ENCODE results near the gene ANO4.
"Not testable (repeated sequence)": the region's sequence is repeated elsewhere in the genome, so short reads cannot be mapped to it uniquely, and the experiment has no call there.

Gene ANO4

DNA sequence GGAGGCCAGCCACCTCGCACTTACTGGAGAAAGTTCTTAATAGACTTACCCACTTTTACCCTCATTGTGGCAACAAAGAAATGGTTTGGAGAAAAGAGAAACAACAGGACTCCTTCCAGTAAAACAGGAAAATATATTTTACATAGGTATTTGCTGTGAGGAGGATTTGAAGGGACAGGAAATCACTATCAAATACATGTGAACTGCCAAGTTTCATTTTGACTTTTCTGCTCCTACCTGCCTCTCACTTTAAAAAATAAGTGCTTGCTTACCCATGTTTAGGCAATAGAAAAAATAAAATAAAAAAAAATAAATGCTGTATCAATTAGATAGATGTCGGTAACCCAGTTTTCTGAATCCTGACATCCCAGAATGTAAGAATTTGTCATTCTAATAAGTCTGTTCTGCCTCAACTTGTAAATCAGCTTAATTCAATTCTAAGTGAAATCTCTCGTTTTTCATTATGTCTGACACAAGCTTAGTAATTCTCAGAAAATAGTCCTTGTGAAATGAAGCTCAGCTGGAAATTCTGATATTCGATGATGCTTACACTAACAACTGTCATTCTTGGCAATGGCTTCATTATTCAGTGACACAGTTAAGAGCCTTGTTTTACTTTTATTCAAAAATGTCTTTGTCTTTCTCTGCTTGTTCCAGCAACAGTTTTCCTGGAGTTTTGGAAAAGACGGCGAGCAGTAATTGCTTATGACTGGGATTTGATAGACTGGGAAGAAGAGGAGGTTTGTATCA lies 284.1 kb downstream of the ANO4 start:
- H3K4me1 ChIP-seq (ENCODE audit: control insufficient read depth, insufficient read depth, low read length) = peaks cover 2% of the 10 kb centered on the region
- no peak overlapping the region for H3K4me3 ChIP-seq (ENCODE audit: low read length in 2 of 2)
- H3K27ac ChIP-seq (ENCODE audit: low read length) = no peak overlapping the region
- no peaks in the 10 kb centered on the region for H3K9me3 ChIP-seq (ENCODE audit: control insufficient read depth in 2 of 2, low read length in 2 of 2)
- no peaks in the 10 kb centered on the region for H3K27me3 ChIP-seq (ENCODE audit: control insufficient read depth in 1 of 2, insufficient read depth in 2 of 2, low read length in 2 of 2)
- H3K9ac ChIP-seq (ENCODE audit: low read length in 2 of 2) = no peak overlapping the region
- no peaks in the 10 kb centered on the region for H3K36me3 ChIP-seq (ENCODE audit: control insufficient read depth in 2 of 2, insufficient read depth in 2 of 2, low read length in 2 of 2)

DNA sequence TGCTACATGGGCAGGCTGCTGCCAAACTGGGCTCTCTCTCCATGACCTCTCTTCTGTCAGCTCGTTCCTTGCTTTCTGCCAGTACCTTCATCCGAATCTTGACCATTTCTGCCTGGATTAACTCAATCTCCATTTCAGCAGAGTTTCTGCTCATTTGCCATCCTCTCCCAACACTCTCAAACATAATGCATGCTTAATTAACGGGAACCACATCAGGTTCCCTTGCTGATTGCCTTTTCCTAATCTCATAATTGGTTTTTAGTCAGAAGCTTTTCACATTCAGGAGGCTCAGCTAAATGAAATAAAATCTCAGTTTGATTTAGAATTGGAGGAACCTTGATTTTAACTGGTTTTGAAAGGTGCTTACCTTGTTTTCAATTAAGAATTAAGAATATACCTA lies 288.1 kb downstream of the ANO4 start:
- no peaks in the 10 kb centered on the region for H3K27me3 ChIP-seq (ENCODE audit: control insufficient read depth in 1 of 2, insufficient read depth in 2 of 2, low read length in 2 of 2)
- no peak overlapping the region for H3K27ac ChIP-seq (ENCODE audit: low read length)
- H3K4me1 ChIP-seq (ENCODE audit: control insufficient read depth, insufficient read depth, low read length) = no peaks in the 10 kb centered on the region

DNA sequence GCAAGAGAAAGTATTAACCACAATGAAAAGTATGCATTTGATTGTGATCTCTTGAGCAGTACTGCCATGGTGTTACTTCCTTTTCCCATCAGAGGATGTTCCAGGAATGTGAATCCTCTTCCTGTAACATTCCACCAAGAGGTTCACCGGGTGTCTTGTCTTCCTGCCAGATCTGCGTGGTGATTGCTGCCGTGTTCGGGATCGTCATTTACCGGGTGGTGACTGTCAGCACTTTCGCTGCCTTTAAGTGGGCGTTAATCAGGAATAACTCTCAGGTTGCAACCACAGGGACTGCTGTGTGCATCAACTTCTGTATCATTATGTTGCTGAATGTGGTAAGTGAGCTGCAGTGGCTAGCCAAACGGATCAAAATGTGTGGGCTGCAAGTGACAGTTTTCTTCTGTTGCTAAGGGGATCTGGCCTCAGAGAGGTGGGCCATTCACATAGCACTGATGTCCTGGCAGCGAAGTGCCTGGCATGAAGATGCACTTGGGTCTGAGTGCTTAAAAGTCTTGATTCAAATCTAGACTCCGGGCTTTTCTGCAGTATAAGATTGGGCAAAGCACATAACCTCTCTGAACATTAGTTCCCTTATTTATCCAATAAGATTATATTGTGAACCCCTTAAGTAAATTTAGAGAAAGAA lies 292.0 kb downstream of the ANO4 start:
- H3K27ac ChIP-seq (ENCODE audit: low read length) = no peak overlapping the region
- no peaks in the 10 kb centered on the region for H3K36me3 ChIP-seq (ENCODE audit: control insufficient read depth in 2 of 2, insufficient read depth in 2 of 2, low read length in 2 of 2)
- H3K9me3 ChIP-seq (ENCODE audit: control insufficient read depth in 2 of 2, low read length in 2 of 2) = peaks cover 0 to 3% of the 10 kb centered on the region in 2 donors
- no peak overlapping the region for H3K4me3 ChIP-seq (ENCODE audit: low read length in 2 of 2)
- no peaks in the 10 kb centered on the region for H3K27me3 ChIP-seq (ENCODE audit: control insufficient read depth in 1 of 2, insufficient read depth in 2 of 2, low read length in 2 of 2)
- no peak overlapping the region for H3K9ac ChIP-seq (ENCODE audit: low read length in 2 of 2)
- no peaks in the 10 kb centered on the region for H3K4me1 ChIP-seq (ENCODE audit: control insufficient read depth, insufficient read depth, low read length)

More for the DNA sequence above, 288.1 kb downstream of the ANO4 start:
- Histone ChIP-seq H3K9me3 (ENCODE audit: control insufficient read depth in 2 of 2, low read length in 2 of 2) (peaks cover 0 to 3% of the 10 kb centered on the region in 2 donors), H3K9ac (ENCODE audit: low read length in 2 of 2) (no peak overlapping the region), H3K4me3 (ENCODE audit: low read length in 2 of 2) (no peak overlapping the region), H3K36me3 (ENCODE audit: control insufficient read depth in 2 of 2, insufficient read depth in 2 of 2, low read length in 2 of 2) (no peaks in the 10 kb centered on the region)

DNA sequence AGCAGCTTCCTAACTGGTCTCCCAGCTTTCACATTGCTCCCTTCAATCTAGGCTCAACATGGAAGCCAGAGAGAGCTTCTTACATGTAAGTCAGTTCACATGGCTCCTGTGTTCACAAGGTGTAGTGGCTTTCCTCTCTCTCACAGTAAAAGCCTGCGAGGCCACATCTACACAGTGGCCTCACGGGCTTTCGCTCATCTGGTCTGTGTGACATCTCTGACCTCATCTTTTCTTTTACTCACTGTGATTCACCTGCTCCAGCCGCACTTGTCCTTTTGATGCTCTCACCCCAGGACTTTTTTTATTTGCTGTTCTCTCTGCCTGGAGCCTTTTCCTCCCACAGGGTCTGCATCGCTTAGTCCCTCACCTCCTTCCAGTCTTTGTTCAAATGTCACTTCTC lies 293.3 kb downstream of the ANO4 start:
- Histone ChIP-seq H3K9ac (ENCODE audit: low read length in 2 of 2) (no peak overlapping the region), H3K4me3 (ENCODE audit: low read length in 2 of 2) (no peak overlapping the region), H3K4me1 (ENCODE audit: control insufficient read depth, insufficient read depth, low read length) (no peaks in the 10 kb centered on the region), H3K27me3 (ENCODE audit: control insufficient read depth in 1 of 2, insufficient read depth in 2 of 2, low read length in 2 of 2) (no peaks in the 10 kb centered on the region), H3K36me3 (ENCODE audit: control insufficient read depth in 2 of 2, insufficient read depth in 2 of 2, low read length in 2 of 2) (no peaks in the 10 kb centered on the region), H3K9me3 (ENCODE audit: control insufficient read depth in 2 of 2, low read length in 2 of 2) (peaks cover 0 to 3% of the 10 kb centered on the region in 2 donors), H3K27ac (ENCODE audit: low read length) (no peak overlapping the region)

DNA sequence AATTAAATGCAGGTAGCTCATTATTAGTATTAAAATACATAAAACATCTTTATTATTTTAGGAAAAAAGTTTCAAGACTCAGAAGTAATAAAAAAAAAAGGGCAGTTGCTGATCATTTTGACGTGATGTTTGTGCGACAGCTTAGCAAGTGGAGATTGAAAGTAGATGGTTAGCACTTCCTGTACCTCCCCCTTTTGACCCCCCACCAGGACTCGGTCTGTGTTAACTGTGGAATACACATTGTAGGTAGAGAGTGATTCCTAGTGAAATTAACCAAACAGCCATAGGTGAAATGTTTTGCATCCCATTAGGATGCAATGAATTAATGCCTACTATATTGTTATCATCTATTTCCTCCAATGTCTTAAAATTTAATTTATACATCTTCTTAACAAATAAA lies 294.7 kb downstream of the ANO4 start:
- Histone ChIP-seq H3K27me3 (ENCODE audit: control insufficient read depth in 1 of 2, insufficient read depth in 2 of 2, low read length in 2 of 2) (no peaks in the 10 kb centered on the region), H3K36me3 (ENCODE audit: control insufficient read depth in 2 of 2, insufficient read depth in 2 of 2, low read length in 2 of 2) (no peaks in the 10 kb centered on the region), H3K9me3 (ENCODE audit: control insufficient read depth in 2 of 2, low read length in 2 of 2) (peaks cover 0 to 3% of the 10 kb centered on the region in 2 donors), H3K9ac (ENCODE audit: low read length in 2 of 2) (no peak overlapping the region), H3K27ac (ENCODE audit: low read length) (no peak overlapping the region), H3K4me3 (ENCODE audit: low read length in 2 of 2) (no peak overlapping the region), H3K4me1 (ENCODE audit: control insufficient read depth, insufficient read depth, low read length) (no peaks in the 10 kb centered on the region)

DNA sequence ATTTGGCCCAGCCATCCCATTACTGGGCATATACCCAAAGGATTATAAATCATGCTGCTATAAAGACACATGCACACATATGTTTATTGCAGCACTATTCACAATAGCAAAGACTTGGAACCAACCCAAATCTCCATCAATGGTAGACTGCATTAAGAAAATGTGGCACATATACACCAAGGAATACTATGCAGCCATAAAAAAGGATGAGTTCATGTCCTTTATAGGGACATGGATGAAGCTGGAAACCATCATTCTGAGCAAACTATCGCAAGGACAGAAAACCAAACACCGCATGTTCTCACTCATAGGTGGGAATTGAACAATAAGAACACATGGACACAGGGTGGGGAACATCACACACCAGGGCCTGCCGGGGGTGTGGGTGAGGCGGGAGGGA lies 295.6 kb downstream of the ANO4 start:
- not testable (repeated sequence) for H3K9me3 ChIP-seq (ENCODE audit: control insufficient read depth in 2 of 2, low read length in 2 of 2); H3K4me3 ChIP-seq (ENCODE audit: low read length in 2 of 2)

DNA sequence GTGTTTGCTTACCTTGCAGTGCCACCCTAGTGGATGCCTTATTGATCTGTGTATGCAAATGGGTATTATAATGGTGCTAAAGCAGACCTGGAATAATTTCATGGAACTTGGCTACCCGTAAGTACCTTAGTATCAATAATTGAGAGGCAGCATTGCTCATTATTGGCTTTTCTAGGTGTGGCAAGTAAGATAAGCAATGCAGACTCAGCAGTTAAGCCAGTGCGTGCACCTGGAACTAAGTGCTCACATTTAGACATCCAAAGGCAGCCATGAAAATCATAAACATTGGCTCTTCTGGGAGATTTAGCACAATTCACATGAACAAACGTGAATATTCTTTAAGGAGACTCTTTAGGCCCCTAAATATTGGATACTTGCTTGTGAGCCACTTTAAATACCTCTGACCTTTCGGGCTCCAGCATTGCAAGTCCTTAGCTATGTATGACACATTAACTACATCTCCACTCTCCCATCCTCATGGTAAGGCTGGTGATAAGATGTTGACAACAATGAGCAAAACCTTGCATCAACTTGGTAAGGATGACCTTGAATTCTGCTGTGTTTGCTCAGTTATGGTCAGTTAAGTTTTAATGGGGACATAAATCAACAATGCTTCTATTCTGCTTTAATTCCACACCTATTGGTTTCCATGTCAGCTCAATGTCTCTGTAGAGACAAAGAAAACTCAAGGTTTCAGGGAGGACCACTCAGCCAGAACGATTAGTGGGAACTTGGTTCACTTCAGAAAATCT lies 303.4 kb downstream of the ANO4 start:
- H3K36me3 ChIP-seq (ENCODE audit: control insufficient read depth in 2 of 2, insufficient read depth in 2 of 2, low read length in 2 of 2) = no peaks in the 10 kb centered on the region
- no peak overlapping the region for H3K27ac ChIP-seq (ENCODE audit: low read length)
- H3K4me3 ChIP-seq (ENCODE audit: low read length in 2 of 2) = no peak overlapping the region
- no peaks in the 10 kb centered on the region for H3K27me3 ChIP-seq (ENCODE audit: control insufficient read depth in 1 of 2, insufficient read depth in 2 of 2, low read length in 2 of 2)
- no peaks in the 10 kb centered on the region for H3K9me3 ChIP-seq (ENCODE audit: control insufficient read depth in 2 of 2, low read length in 2 of 2)
- no peak overlapping the region for H3K9ac ChIP-seq (ENCODE audit: low read length in 2 of 2)
- H3K4me1 ChIP-seq (ENCODE audit: control insufficient read depth, insufficient read depth, low read length) = no peaks in the 10 kb centered on the region

More for the DNA sequence above, 295.6 kb downstream of the ANO4 start:
- H3K27ac ChIP-seq (ENCODE audit: low read length); H3K27me3 ChIP-seq (ENCODE audit: control insufficient read depth in 1 of 2, insufficient read depth in 2 of 2, low read length in 2 of 2); H3K4me1 ChIP-seq (ENCODE audit: control insufficient read depth, insufficient read depth, low read length); H3K9ac ChIP-seq (ENCODE audit: low read length in 2 of 2); H3K36me3 ChIP-seq (ENCODE audit: control insufficient read depth in 2 of 2, insufficient read depth in 2 of 2, low read length in 2 of 2): not testable (repeated sequence)

DNA sequence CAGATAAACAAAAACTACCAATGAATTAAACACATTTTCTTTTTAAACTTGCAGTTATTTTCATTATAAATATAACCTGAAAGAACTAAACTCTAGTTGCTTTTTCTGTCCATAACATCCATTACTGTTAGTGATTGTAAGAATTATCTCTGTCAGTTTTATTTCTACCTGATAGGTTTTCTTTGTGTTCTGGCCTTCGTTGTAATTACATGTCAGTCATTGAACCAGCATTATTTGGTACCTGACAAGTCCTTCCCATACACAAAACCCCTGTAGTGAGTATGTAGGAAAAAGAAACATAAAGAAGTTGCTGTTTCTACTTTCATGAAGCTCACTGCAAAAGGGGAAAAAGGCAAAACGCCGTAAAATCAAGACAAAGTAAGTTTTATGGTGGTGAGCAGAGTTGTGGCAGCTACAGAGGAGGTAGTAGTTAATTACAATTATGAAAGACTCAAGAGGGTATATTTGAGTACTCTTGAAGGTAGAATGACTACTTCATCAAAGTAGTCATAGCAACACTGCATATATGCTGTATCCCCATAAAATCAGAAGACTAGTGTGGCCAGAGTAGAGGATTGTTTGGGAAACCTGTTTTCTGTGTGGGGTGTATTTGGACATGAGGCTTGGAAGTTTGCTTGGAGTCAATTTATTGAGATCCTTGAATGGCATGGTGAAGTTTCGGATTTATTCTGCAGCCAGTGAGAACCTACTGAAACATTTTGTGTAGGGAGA lies 312.6 kb downstream of the ANO4 start:
- H3K36me3 ChIP-seq (ENCODE audit: control insufficient read depth in 2 of 2, insufficient read depth in 2 of 2, low read length in 2 of 2) = no peaks in the 10 kb centered on the region
- H3K9me3 ChIP-seq (ENCODE audit: control insufficient read depth in 2 of 2, low read length in 2 of 2) = peaks cover 0 to 5% of the 10 kb centered on the region in 2 donors
- H3K4me1 ChIP-seq (ENCODE audit: control insufficient read depth, insufficient read depth, low read length) = no peaks in the 10 kb centered on the region
- no peak overlapping the region for H3K9ac ChIP-seq (ENCODE audit: low read length in 2 of 2)
- H3K27ac ChIP-seq (ENCODE audit: low read length) = no peak overlapping the region
- no peaks in the 10 kb centered on the region for H3K27me3 ChIP-seq (ENCODE audit: control insufficient read depth in 1 of 2, insufficient read depth in 2 of 2, low read length in 2 of 2)
- H3K4me3 ChIP-seq (ENCODE audit: low read length in 2 of 2) = no peak overlapping the region

DNA sequence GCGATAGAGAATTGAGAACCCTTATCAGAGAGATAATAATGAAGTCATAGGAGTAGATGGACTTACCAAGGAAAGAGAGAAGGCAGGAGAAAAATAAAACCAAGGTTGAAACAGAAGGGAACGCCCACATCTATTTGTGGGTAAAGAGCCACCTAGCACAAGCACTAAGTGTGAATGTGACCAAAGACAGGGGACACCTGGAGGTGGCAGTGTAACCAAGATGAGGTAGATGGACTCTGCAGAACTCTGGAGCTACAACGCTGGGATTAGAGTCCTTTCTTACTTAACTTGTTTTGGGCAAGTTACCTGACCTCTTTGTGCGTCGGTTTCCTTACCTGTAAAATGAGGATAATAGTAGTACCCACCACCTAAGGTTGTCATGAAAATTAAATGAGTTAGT lies 313.6 kb downstream of the ANO4 start:
- Histone ChIP-seq H3K27ac (ENCODE audit: low read length) (no peak overlapping the region), H3K9ac (ENCODE audit: low read length in 2 of 2) (no peak overlapping the region), H3K9me3 (ENCODE audit: control insufficient read depth in 2 of 2, low read length in 2 of 2) (peaks cover 0 to 5% of the 10 kb centered on the region in 2 donors), H3K4me3 (ENCODE audit: low read length in 2 of 2) (no peak overlapping the region), H3K4me1 (ENCODE audit: control insufficient read depth, insufficient read depth, low read length) (no peaks in the 10 kb centered on the region), H3K27me3 (ENCODE audit: control insufficient read depth in 1 of 2, insufficient read depth in 2 of 2, low read length in 2 of 2) (no peaks in the 10 kb centered on the region), H3K36me3 (ENCODE audit: control insufficient read depth in 2 of 2, insufficient read depth in 2 of 2, low read length in 2 of 2) (no peaks in the 10 kb centered on the region)

DNA sequence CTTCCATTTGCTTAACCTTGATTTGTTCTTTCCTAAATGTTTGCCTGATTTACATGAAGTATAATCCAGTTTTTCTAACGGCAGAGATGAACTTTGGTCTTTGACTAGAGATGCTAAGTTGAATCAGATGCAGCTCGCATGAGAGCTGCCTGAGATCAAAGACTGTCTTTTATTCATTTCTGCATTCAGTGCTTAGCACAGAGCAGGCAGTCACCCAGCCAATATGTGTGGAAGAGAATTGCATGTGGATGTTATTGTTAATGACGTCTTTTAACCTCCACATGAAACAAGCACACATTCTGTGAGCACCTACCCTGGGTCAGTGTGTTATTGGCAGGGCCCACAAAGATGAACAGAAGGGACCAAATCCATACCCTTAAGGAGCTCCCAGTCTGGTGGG lies 316.3 kb downstream of the ANO4 start:
- Histone ChIP-seq H3K27ac (ENCODE audit: low read length) (no peak overlapping the region), H3K4me1 (ENCODE audit: control insufficient read depth, insufficient read depth, low read length) (no peaks in the 10 kb centered on the region), H3K27me3 (ENCODE audit: control insufficient read depth in 1 of 2, insufficient read depth in 2 of 2, low read length in 2 of 2) (no peaks in the 10 kb centered on the region), H3K9ac (ENCODE audit: low read length in 2 of 2) (no peak overlapping the region), H3K4me3 (ENCODE audit: low read length in 2 of 2) (no peak overlapping the region), H3K9me3 (ENCODE audit: control insufficient read depth in 2 of 2, low read length in 2 of 2) (peaks cover 0 to 2% of the 10 kb centered on the region in 2 donors), H3K36me3 (ENCODE audit: control insufficient read depth in 2 of 2, insufficient read depth in 2 of 2, low read length in 2 of 2) (no peaks in the 10 kb centered on the region)

Measured in stomach smooth muscle (tissue), 2 donors.